ENCODE measurements around the gene KCNQ1.

GRCh38 chr11:2739531-2740274, 294.9 kb downstream of the KCNQ1 start:
- TF ChIP-seq CTCF (conservative IDR thresholded peaks at IDR 0.05 in 1 of 2, IDR thresholded peaks at IDR 0.05 in 1 of 2; ENCODE audit: low read depth in 1 of 2, low read length in 2 of 2) = no peak
- TF ChIP-seq EZH2 (IDR thresholded peaks at IDR 0.05; ENCODE audit: low read length, missing control alignments) = no peak

Measured in fibroblast of lung (primary cell).